ENCODE data around the gene TEX14. TPM values are rescaled to one million over a fixed set of nuclear protein-coding genes. Genes with fewer than 3 reads are reported as not detected.
"Not testable (repeated sequence)": the region's sequence is repeated elsewhere in the genome, so short reads cannot be mapped to it uniquely, and the experiment has no call there.

Gene TEX14
- total and polyA plus RNA-seq, 4 donors: 0.16 to 0.24 (median 0.18) TPM; not detected in 1

- H3K4me3 ChIP-seq (ENCODE audit: low read length in 2 of 2): no peak overlapping the region
- no peaks in the 10 kb centered on the region for H3K36me3 ChIP-seq (ENCODE audit: control insufficient read depth in 1 of 2, insufficient read depth in 2 of 2, low read length in 1 of 2)
- intact Hi-C loops (cut with DNase I): no loop called here
- ATAC-seq (ENCODE audit: low FRiP score): no peak
- no peaks in the 10 kb centered on the region for H3K27me3 ChIP-seq (ENCODE audit: control insufficient read depth in 1 of 2, insufficient read depth in 2 of 2, low read length in 1 of 2)
- H3K27ac ChIP-seq (ENCODE audit: low read depth in 1 of 2, low read length in 2 of 2): no peak overlapping the region
- no peaks in the 10 kb centered on the region for H3K4me1 ChIP-seq (ENCODE audit: control insufficient read depth in 1 of 2, insufficient read depth in 2 of 2, low read length in 2 of 2)
- WGBS, 2 donors: 81 to 82% methylated on average over 25 of the region's 25 CpGs
- no peaks in the 10 kb centered on the region for H3K9me3 ChIP-seq (ENCODE audit: control insufficient read depth, low read length)
- DNase-seq: no peak
Measured at GRCh38 chr17:58665946-58666857, 25.6 kb downstream of the TEX14 start.

GRCh38 chr17:58664302-58664701, 27.5 kb downstream of the TEX14 start:
- H3K36me3 ChIP-seq (ENCODE audit: control insufficient read depth in 1 of 2, insufficient read depth in 2 of 2, low read length in 1 of 2): no peaks in the 10 kb centered on the region
- intact Hi-C loops (cut with DNase I): no loop called here
- H3K27ac ChIP-seq (ENCODE audit: low read depth in 1 of 2, low read length in 2 of 2): no peak overlapping the region
- DNase-seq: no peak
- H3K27me3 ChIP-seq (ENCODE audit: control insufficient read depth in 1 of 2, insufficient read depth in 2 of 2, low read length in 1 of 2): no peaks in the 10 kb centered on the region
- no peak overlapping the region for H3K4me3 ChIP-seq (ENCODE audit: low read length in 2 of 2)
- no peaks in the 10 kb centered on the region for H3K4me1 ChIP-seq (ENCODE audit: control insufficient read depth in 1 of 2, insufficient read depth in 2 of 2, low read length in 2 of 2)
- no peaks in the 10 kb centered on the region for H3K9me3 ChIP-seq (ENCODE audit: control insufficient read depth, low read length)
- no peak for ATAC-seq (ENCODE audit: low FRiP score)
- 83 to 87% methylated on average over 2 of the region's 2 CpGs for WGBS, 2 donors

- Histone ChIP-seq H3K9me3 (ENCODE audit: control insufficient read depth, low read length) (no peaks in the 10 kb centered on the region), H3K27ac (ENCODE audit: low read depth in 1 of 2, low read length in 2 of 2) (no peak overlapping the region), H3K27me3 (ENCODE audit: control insufficient read depth in 1 of 2, insufficient read depth in 2 of 2, low read length in 1 of 2) (peaks cover 0 to 2% of the 10 kb centered on the region in 2 donors), H3K36me3 (ENCODE audit: control insufficient read depth in 1 of 2, insufficient read depth in 2 of 2, low read length in 1 of 2) (no peaks in the 10 kb centered on the region), H3K4me1 (ENCODE audit: control insufficient read depth in 1 of 2, insufficient read depth in 2 of 2, low read length in 2 of 2) (no peaks in the 10 kb centered on the region), H3K4me3 (ENCODE audit: low read length in 2 of 2) (no peak overlapping the region)
- ATAC-seq (ENCODE audit: low FRiP score): no peak
- intact Hi-C loops (cut with DNase I): no loop called here
- WGBS, 2 donors: 91 to 92% methylated on average over 26 of the region's 26 CpGs
- DNase-seq: no peak
Measured at GRCh38 chr17:58661499-58661898, 30.3 kb downstream of the TEX14 start.

- H3K27ac ChIP-seq (ENCODE audit: low read depth in 1 of 2, low read length in 2 of 2): no peak overlapping the region
- WGBS, 2 donors: 91 to 92% methylated on average over 4 of the region's 4 CpGs
- peaks cover 0 to 2% of the 10 kb centered on the region in 2 donors for H3K27me3 ChIP-seq (ENCODE audit: control insufficient read depth in 1 of 2, insufficient read depth in 2 of 2, low read length in 1 of 2)
- H3K4me3 ChIP-seq (ENCODE audit: low read length in 2 of 2): no peak overlapping the region
- no peaks in the 10 kb centered on the region for H3K36me3 ChIP-seq (ENCODE audit: control insufficient read depth in 1 of 2, insufficient read depth in 2 of 2, low read length in 1 of 2)
- H3K9me3 ChIP-seq (ENCODE audit: control insufficient read depth, low read length): no peaks in the 10 kb centered on the region
- no peak for DNase-seq
- H3K4me1 ChIP-seq (ENCODE audit: control insufficient read depth in 1 of 2, insufficient read depth in 2 of 2, low read length in 2 of 2): no peaks in the 10 kb centered on the region
- ATAC-seq (ENCODE audit: low FRiP score): no peak
- intact Hi-C loops (cut with DNase I): no loop called here
Measured at GRCh38 chr17:58660621-58661020, 31.2 kb downstream of the TEX14 start.

- DNase-seq; H3K36me3 ChIP-seq (ENCODE audit: control insufficient read depth in 1 of 2, insufficient read depth in 2 of 2, low read length in 1 of 2); H3K27me3 ChIP-seq (ENCODE audit: control insufficient read depth in 1 of 2, insufficient read depth in 2 of 2, low read length in 1 of 2); intact Hi-C loops (cut with DNase I); H3K9me3 ChIP-seq (ENCODE audit: control insufficient read depth, low read length); H3K4me3 ChIP-seq (ENCODE audit: low read length in 2 of 2); ATAC-seq (ENCODE audit: low FRiP score); H3K4me1 ChIP-seq (ENCODE audit: control insufficient read depth in 1 of 2, insufficient read depth in 2 of 2, low read length in 2 of 2); H3K27ac ChIP-seq (ENCODE audit: low read depth in 1 of 2, low read length in 2 of 2): not testable (repeated sequence)
- 44 to 53% methylated on average over 9 of the region's 9 CpGs for WGBS, 2 donors
Measured at GRCh38 chr17:58659714-58660084, 32.1 kb downstream of the TEX14 start.

GRCh38 chr17:58658804-58659713, 32.8 kb downstream of the TEX14 start:
- Histone ChIP-seq H3K9me3 (ENCODE audit: control insufficient read depth, low read length) (no peaks in the 10 kb centered on the region), H3K27me3 (ENCODE audit: control insufficient read depth in 1 of 2, insufficient read depth in 2 of 2, low read length in 1 of 2) (peaks cover 0 to 2% of the 10 kb centered on the region in 2 donors), H3K4me3 (ENCODE audit: low read length in 2 of 2) (peak overlapping the region in 1 of 2 donors; percentile 54), H3K36me3 (ENCODE audit: control insufficient read depth in 1 of 2, insufficient read depth in 2 of 2, low read length in 1 of 2) (no peaks in the 10 kb centered on the region), H3K27ac (ENCODE audit: low read depth in 1 of 2, low read length in 2 of 2) (peak overlapping the region in 1 of 2 donors; percentile 39), H3K4me1 (ENCODE audit: control insufficient read depth in 1 of 2, insufficient read depth in 2 of 2, low read length in 2 of 2) (no peaks in the 10 kb centered on the region)
- intact Hi-C loops (cut with DNase I): no loop called here
- ATAC-seq (ENCODE audit: low FRiP score): peak; percentile 93
- DNase-seq: peak in 1 of 2 donors; percentile 73
- 1 to 2% methylated on average over 38 of the region's 38 CpGs for WGBS, 2 donors

GRCh38 chr17:58657962-58658803, 33.7 kb downstream of the TEX14 start:
- ATAC-seq (ENCODE audit: low FRiP score); intact Hi-C loops (cut with DNase I); H3K36me3 ChIP-seq (ENCODE audit: control insufficient read depth in 1 of 2, insufficient read depth in 2 of 2, low read length in 1 of 2); H3K27ac ChIP-seq (ENCODE audit: low read depth in 1 of 2, low read length in 2 of 2); H3K9me3 ChIP-seq (ENCODE audit: control insufficient read depth, low read length); DNase-seq; H3K4me3 ChIP-seq (ENCODE audit: low read length in 2 of 2); H3K27me3 ChIP-seq (ENCODE audit: control insufficient read depth in 1 of 2, insufficient read depth in 2 of 2, low read length in 1 of 2); H3K4me1 ChIP-seq (ENCODE audit: control insufficient read depth in 1 of 2, insufficient read depth in 2 of 2, low read length in 2 of 2): not testable (repeated sequence)
- WGBS, 2 donors: 44 to 49% methylated on average over 9 to 10 of the region's 10 CpGs

- DNase-seq (no peak), ATAC-seq (ENCODE audit: low FRiP score) (no peak)
- intact Hi-C loops (cut with DNase I): no loop called here
- H3K4me1 ChIP-seq (ENCODE audit: control insufficient read depth in 1 of 2, insufficient read depth in 2 of 2, low read length in 2 of 2): no peaks in the 10 kb centered on the region
- H3K27me3 ChIP-seq (ENCODE audit: control insufficient read depth in 1 of 2, insufficient read depth in 2 of 2, low read length in 1 of 2): no peaks in the 10 kb centered on the region
- no peaks in the 10 kb centered on the region for H3K36me3 ChIP-seq (ENCODE audit: control insufficient read depth in 1 of 2, insufficient read depth in 2 of 2, low read length in 1 of 2)
- H3K27ac ChIP-seq (ENCODE audit: low read depth in 1 of 2, low read length in 2 of 2): no peak overlapping the region
- H3K4me3 ChIP-seq (ENCODE audit: low read length in 2 of 2): no peak overlapping the region
- no peaks in the 10 kb centered on the region for H3K9me3 ChIP-seq (ENCODE audit: control insufficient read depth, low read length)
Measured at GRCh38 chr17:58648236-58648635, 43.6 kb downstream of the TEX14 start.

Data from aorta (tissue), 5 donors.